SU-DHL-6 (cell line): ENCODE results near the gene PDGFA.

Experiments used
- H2AFZ ChIP-seq: fragments of 200-600 bp; sonication (generic); 2 replicates; pipeline ENCODE4 v1.6.1; 2014; ENCODE audit warnings: low read depth, mild to moderate bottlenecking, moderate library complexity, mixed read lengths, antibody characterized with exemption, low read length; ENCODE audit not compliant: severe bottlenecking
- H3F3A ChIP-seq: fragments of 200-600 bp; shearing (Covaris generic); 2 replicates; pipeline ENCODE4 v1.6.0; 2016; ENCODE audit warnings: antibody characterized with exemption, mild to moderate bottlenecking; ENCODE audit not compliant: insufficient read depth
- H3K27ac ChIP-seq: fragments of 200-600 bp; sonication (generic); 2 replicates; pipeline ENCODE4 v1.5.1; 2016; ENCODE audit warnings: low read depth, mild to moderate bottlenecking, low read length, moderate library complexity, mixed read lengths
- H3K27me3 ChIP-seq: fragments of 200-600 bp; sonication (generic), shearing (Covaris generic); 2 replicates; pipeline ENCODE4 v1.6.0; 2014; ENCODE audit warnings: mild to moderate bottlenecking, low read length
- H3K36me3 ChIP-seq: fragments of 200-600 bp; sonication (generic); 2 replicates; pipeline ENCODE4 v1.6.1; 2014; ENCODE audit warnings: mild to moderate bottlenecking, low read length, mixed read lengths
- H3K4me2 ChIP-seq: fragments of 300-600, 200-600 bp; shearing (Covaris generic), sonication (generic); 2 replicates; pipeline ENCODE4 v1.6.0; 2014; ENCODE audit warnings: low read length, low read depth, mild to moderate bottlenecking; ENCODE audit not compliant: poor library complexity, severe bottlenecking
- H3K4me3 ChIP-seq: fragments of 200-600 bp; sonication (generic); 2 replicates; pipeline ENCODE4 v1.5.1; 2014; ENCODE audit warnings: antibody characterized with exemption, low read length, mild to moderate bottlenecking, mixed read lengths; ENCODE audit not compliant: insufficient read depth, poor library complexity, severe bottlenecking
- H3K79me2 ChIP-seq: fragments of 200-600 bp; sonication (generic); 2 replicates; pipeline ENCODE4 v1.6.1; 2014; ENCODE audit warnings: mild to moderate bottlenecking, low read length, moderate library complexity; ENCODE audit not compliant: insufficient read depth
- H3K9ac ChIP-seq: fragments of 200-600 bp; sonication (generic); 2 replicates; pipeline ENCODE4 v1.7.0; 2014; ENCODE audit warnings: mild to moderate bottlenecking, low read length
- H3K9me2 ChIP-seq: fragments of 200-600 bp; sonication (generic); replicated peaks from 2 replicates; pipeline ENCODE4 v1.6.1; 2014; ENCODE audit warnings: low read length; ENCODE audit not compliant: insufficient read depth
- H3K9me3 ChIP-seq: fragments of 200-600 bp; sonication (generic); 2 replicates; pipeline ENCODE4 v1.6.1; 2014; ENCODE audit warnings: low read length, mixed read lengths; ENCODE audit not compliant: insufficient read depth
- H4K20me1 ChIP-seq: fragments of 200-600 bp; sonication (generic); 2 replicates; pipeline ENCODE4 v1.6.1; 2014; ENCODE audit warnings: low read depth, mild to moderate bottlenecking, antibody characterized with exemption, low read length, moderate library complexity, mixed read lengths
- EZH2phosphoT487 ChIP-seq: fragments of 200-600 bp; sonication (generic), shearing (Covaris generic); conservative IDR thresholded peaks from 2 replicates; pipeline ENCODE4 v1.6.1; 2018; ENCODE audit warnings: mild to moderate bottlenecking, antibody characterized with exemption, low read length, moderate library complexity, mixed read lengths
- TF ChIP-seq, protein P1 (sequence below): fragments of 200-600 bp; sonication (generic); IDR thresholded peaks from one replicate; pipeline ENCODE4 v1.5.1; 2017; ENCODE audit warnings: antibody characterized with exemption, mild to moderate bottlenecking, low read length, moderate library complexity; ENCODE audit not compliant: insufficient read depth, poor library complexity, severe bottlenecking

The PDGFA gene

DNA sequence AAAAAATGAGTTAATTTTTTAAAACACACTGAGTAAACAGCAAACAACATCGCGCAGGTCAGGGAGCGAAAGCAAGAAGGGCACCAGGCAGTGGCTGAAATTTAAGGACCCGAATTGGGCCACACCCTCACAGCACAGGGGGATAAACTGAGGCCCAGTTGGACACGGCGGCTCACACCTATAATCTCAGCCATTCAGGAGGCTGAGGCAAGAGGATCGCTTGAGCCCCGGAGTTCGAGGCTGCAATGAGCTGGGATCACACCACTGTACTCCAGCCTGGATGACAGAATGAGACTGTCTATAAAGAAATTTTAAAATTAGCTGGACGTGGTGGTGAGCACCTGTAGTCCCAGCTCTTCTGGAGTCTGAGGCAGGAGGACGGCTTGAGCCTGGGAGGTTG lies 69.6 kb downstream of the PDGFA start:
- H3K4me3 ChIP-seq: no peak overlapping the region
- no peaks in the 10 kb centered on the region for H3K9me2 ChIP-seq
- H4K20me1 ChIP-seq: no peaks in the 10 kb centered on the region
- H3F3A ChIP-seq: no peaks in the 10 kb centered on the region
- no peaks in the 10 kb centered on the region for H3K9me3 ChIP-seq
- no peak overlapping the region for H3K27ac ChIP-seq
- no peaks in the 10 kb centered on the region for H3K79me2 ChIP-seq
- no peaks in the 10 kb centered on the region for H3K36me3 ChIP-seq
- no peak overlapping the region for H2AFZ ChIP-seq
- H3K9ac ChIP-seq: no peak overlapping the region
- no peak for TF ChIP-seq EZH2phosphoT487
- no peaks in the 10 kb centered on the region for H3K27me3 ChIP-seq
- H3K4me2 ChIP-seq: no peak overlapping the region

DNA sequence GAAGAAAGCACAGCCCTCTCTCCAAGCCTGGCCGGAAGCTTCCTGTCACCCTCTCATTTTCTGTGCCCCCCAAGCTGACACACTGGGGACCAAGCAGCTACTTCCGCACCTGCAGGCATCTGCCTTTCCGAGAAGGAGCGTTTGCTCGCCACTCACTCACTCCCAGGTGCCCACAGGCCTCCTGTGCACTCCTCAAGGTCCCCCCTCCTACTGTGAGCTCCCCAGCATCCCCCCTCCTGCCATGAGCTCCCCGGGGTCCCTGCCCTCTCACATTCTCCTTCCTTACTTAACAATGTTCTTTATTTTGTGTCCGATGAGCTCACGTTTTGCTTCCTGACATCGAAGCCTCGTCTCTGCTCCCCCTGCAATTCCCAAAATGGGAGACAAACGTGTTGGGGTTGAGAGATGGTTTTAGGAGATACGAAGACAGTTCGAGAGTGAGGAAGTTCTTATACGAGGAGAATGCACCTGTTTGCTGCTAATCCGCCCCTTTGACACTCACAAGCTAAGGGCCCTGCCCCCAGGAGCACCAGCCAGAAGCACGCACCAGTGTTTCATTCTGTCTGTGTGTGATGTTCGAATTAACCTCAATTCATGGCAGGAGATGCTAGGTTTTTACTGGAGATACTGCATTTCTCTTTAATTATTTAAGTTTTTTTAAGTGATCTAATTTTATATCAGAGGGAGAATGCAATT lies 70.2 kb downstream of the PDGFA start:
- H3K4me3 ChIP-seq: no peak overlapping the region
- no peaks in the 10 kb centered on the region for H3K9me2 ChIP-seq
- no peak overlapping the region for H3K27ac ChIP-seq
- no peak overlapping the region for H3K9ac ChIP-seq
- no peaks in the 10 kb centered on the region for H3K36me3 ChIP-seq
- no peaks in the 10 kb centered on the region for H3K9me3 ChIP-seq
- H4K20me1 ChIP-seq: no peaks in the 10 kb centered on the region
- H3K4me2 ChIP-seq: no peak overlapping the region
- no peaks in the 10 kb centered on the region for H3F3A ChIP-seq
- H3K79me2 ChIP-seq: no peaks in the 10 kb centered on the region
- H3K27me3 ChIP-seq: no peaks in the 10 kb centered on the region
- TF ChIP-seq, protein P1, sequence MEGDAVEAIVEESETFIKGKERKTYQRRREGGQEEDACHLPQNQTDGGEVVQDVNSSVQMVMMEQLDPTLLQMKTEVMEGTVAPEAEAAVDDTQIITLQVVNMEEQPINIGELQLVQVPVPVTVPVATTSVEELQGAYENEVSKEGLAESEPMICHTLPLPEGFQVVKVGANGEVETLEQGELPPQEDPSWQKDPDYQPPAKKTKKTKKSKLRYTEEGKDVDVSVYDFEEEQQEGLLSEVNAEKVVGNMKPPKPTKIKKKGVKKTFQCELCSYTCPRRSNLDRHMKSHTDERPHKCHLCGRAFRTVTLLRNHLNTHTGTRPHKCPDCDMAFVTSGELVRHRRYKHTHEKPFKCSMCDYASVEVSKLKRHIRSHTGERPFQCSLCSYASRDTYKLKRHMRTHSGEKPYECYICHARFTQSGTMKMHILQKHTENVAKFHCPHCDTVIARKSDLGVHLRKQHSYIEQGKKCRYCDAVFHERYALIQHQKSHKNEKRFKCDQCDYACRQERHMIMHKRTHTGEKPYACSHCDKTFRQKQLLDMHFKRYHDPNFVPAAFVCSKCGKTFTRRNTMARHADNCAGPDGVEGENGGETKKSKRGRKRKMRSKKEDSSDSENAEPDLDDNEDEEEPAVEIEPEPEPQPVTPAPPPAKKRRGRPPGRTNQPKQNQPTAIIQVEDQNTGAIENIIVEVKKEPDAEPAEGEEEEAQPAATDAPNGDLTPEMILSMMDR: no peak
- TF ChIP-seq EZH2phosphoT487: no peak
- H2AFZ ChIP-seq: no peak overlapping the region

DNA sequence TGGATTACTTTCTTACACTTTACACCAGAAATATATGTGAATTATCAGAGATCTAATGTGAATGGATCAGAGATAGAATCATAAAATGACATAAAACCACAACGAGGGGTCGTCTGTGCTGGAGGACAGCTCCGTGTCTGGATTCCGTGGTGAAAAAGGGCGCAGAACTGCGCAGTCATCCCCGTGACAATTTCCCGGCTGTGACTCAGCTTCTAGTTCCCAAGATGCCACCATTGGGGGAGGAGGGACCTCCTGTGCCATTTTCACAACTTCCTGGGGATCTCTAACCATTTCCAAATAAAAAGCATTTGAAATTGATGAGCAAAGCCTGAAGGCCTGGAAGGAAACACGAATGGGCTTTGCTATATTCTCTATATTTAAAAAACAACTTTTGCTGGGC lies 72.1 kb downstream of the PDGFA start:
- Histone ChIP-seq H3K9me3 (no peaks in the 10 kb centered on the region), H3K9me2 (no peaks in the 10 kb centered on the region), H3F3A (no peaks in the 10 kb centered on the region), H3K27me3 (no peaks in the 10 kb centered on the region), H2AFZ (no peak overlapping the region), H4K20me1 (no peaks in the 10 kb centered on the region), H3K36me3 (no peaks in the 10 kb centered on the region), H3K4me2 (no peak overlapping the region), H3K9ac (no peak overlapping the region), H3K4me3 (no peak overlapping the region), H3K79me2 (no peaks in the 10 kb centered on the region), H3K27ac (no peak overlapping the region)
- TF ChIP-seq, protein P1: no peak
- TF ChIP-seq EZH2phosphoT487: no peak
